Natural killer cell (primary cell): ENCODE data around the gene LRFN3. TPM values are rescaled to one million over a fixed set of nuclear protein-coding genes. Genes with fewer than 3 reads are reported as not detected.
"Not testable (repeated sequence)": the region's sequence is repeated elsewhere in the genome, so short reads cannot be mapped to it uniquely, and the experiment has no call there.

Experiments
- ATAC-seq, 3 donors: fragments of 150-1000 bp in 2 of 3; fragments of 200-7000 bp in 1 of 3; cut with Tn5 transposase; 1 replicate in 1 of 3; 2 replicates in 2 of 3; pipeline ENCODE4 v1.10.0; 2021; ENCODE audit warnings: mild to moderate bottlenecking in 2 of 3, moderate library complexity in 2 of 3
- DNase-seq, 2 donors: peaks; one replicate each; pipeline versions ENCODE4 v3.0.0 to v3.0.0-alpha.2; 2013 to 2021; ENCODE audit warnings: mixed read lengths in 1 of 2
- H3K27ac ChIP-seq: one replicate; pipeline ENCODE4 v1.5.1; 2013; ENCODE audit warnings: mild to moderate bottlenecking, low read length
- H3K27me3 ChIP-seq: one replicate; pipeline ENCODE4 v1.6.1; 2013; ENCODE audit warnings: low read length; ENCODE audit not compliant: control insufficient read depth, insufficient read depth
- H3K36me3 ChIP-seq: one replicate; pipeline ENCODE4 v1.6.1; 2013; ENCODE audit warnings: low read length; ENCODE audit not compliant: control insufficient read depth, insufficient read depth
- H3K4me1 ChIP-seq: one replicate; pipeline ENCODE4 v1.6.1; 2013; ENCODE audit warnings: low read length; ENCODE audit not compliant: control insufficient read depth, insufficient read depth
- H3K4me3 ChIP-seq: one replicate; pipeline ENCODE4 v1.5.1; 2013; ENCODE audit warnings: low read length
- H3K9me3 ChIP-seq: one replicate; pipeline ENCODE4 v1.6.1; 2013; ENCODE audit warnings: low read length; ENCODE audit not compliant: control insufficient read depth, insufficient read depth
- H3K27ac Mint-ChIP-seq, 2 donors: one replicate each; pipeline ENCODE4 v1.8.0; 2022; ENCODE audit warnings: mild to moderate bottlenecking in 2 of 2, mixed read lengths in 2 of 2, moderate library complexity in 1 of 2
- H3K27me3 Mint-ChIP-seq, 2 donors: one replicate each; pipeline ENCODE4 v1.8.0; 2022; ENCODE audit warnings: low read depth in 2 of 2, mixed read lengths in 2 of 2
- H3K36me3 Mint-ChIP-seq: one replicate; pipeline ENCODE4 v1.8.0; 2022; ENCODE audit warnings: mixed read lengths
- H3K4me1 Mint-ChIP-seq, 2 donors: one replicate each; pipeline ENCODE4 v1.8.0; 2022; ENCODE audit warnings: mixed read lengths in 2 of 2
- H3K4me3 Mint-ChIP-seq: one replicate; pipeline ENCODE4 v1.8.0; 2022; ENCODE audit warnings: mild to moderate bottlenecking, moderate library complexity, mixed read lengths
- H3K9me3 Mint-ChIP-seq, 2 donors: one replicate each; pipeline ENCODE4 v1.8.0; 2022; ENCODE audit warnings: mixed read lengths in 2 of 2
- CTCF ChIP-seq: fragments of 200-600 bp; IDR thresholded peaks from one replicate; pipeline ENCODE4 v1.8.0; 2022; ENCODE audit warnings: antibody characterized with exemption
- WGBS: methylation state at CpG from one replicate; pipeline ENCODE4 v1.1.7; 2013; ENCODE audit warnings: missing lambda C conversion rate; ENCODE audit not compliant: insufficient coverage; 5-methylcytosine and 5-hydroxymethylcytosine counted together
- intact Hi-C: fragments of 100-400 bp; cut with micrococcal nuclease; formaldehyde crosslinking; loops from one replicate; pipeline ENCODE4 v1.14.2; 2022
- total RNA-seq, 4 donors: library from RNA; stranded (reverse); fragments of 120-200 nt in 1 of 4; gene quantifications; one replicate each; pipeline versions ENCODE4 v1.2.3 to v1.2.4, GENCODE V29; 2013 to 2022

The LRFN3 gene
- total RNA-seq, 3 donors from 2014 or later (not counting 1 experiment from before 2014, with no cell fraction given): 2.6 to 9.3 (median 3.2) TPM

- H3K4me1 Mint-ChIP-seq: peaks cover 57 to 59% of the 10 kb centered on the region in 2 donors
- H3K4me1 ChIP-seq: peaks cover 84% of the 10 kb centered on the region
- peak within 1 kb of the TSS; percentile 97 for H3K4me3 Mint-ChIP-seq
- H3K27ac Mint-ChIP-seq: peak within 1 kb of the TSS; percentile 90 to 97
- WGBS: 29% methylated on average over 9 of the region's 9 CpGs
- no peaks in the 10 kb centered on the region for H3K9me3 ChIP-seq
- peak; percentile 6 to 38 (median 16) for ATAC-seq
- no peaks in the 10 kb centered on the region for H3K9me3 Mint-ChIP-seq
- no peak for TF ChIP-seq CTCF
- peak within 1 kb of the TSS; percentile 93 for H3K27ac ChIP-seq
- H3K36me3 Mint-ChIP-seq: no peaks in the 10 kb centered on the region
- no peaks in the 10 kb centered on the region for H3K27me3 Mint-ChIP-seq
- no peaks in the 10 kb centered on the region for H3K27me3 ChIP-seq
- intact Hi-C loops: loop anchor here (10.0 kb wide), 1 partner anchor 163 kb away; the partner anchor contains the start of genes IGFLR1, LIN37, PSENEN and U2AF1L4
- H3K36me3 ChIP-seq: peaks cover 11% of the 10 kb centered on the region
- DNase-seq: no peak
- peak within 1 kb of the TSS; percentile 72 for H3K4me3 ChIP-seq
Measured at GRCh38 chr19:35908010-35908441, 28.1 kb upstream of the LRFN3 start, which contains the start of gene TYROBP. Gene TYROBP, minus strand, starts transcription at chr19:35908295. Its CDS starts 67 bp downstream, at chr19:35908228.

- H3K4me3 ChIP-seq: no peak overlapping the region
- no peaks in the 10 kb centered on the region for H3K27me3 ChIP-seq
- H3K27ac Mint-ChIP-seq: peak overlapping the region; percentile 90 to 97
- intact Hi-C loops: loop anchor here (10.0 kb wide), 1 partner anchor 164 kb away; the partner anchor contains the start of genes IGFLR1, LIN37, PSENEN and U2AF1L4
- H3K36me3 ChIP-seq: peaks cover 9% of the 10 kb centered on the region
- H3K27me3 Mint-ChIP-seq: no peaks in the 10 kb centered on the region
- H3K9me3 ChIP-seq: no peaks in the 10 kb centered on the region
- peak overlapping the region; percentile 97 for H3K4me3 Mint-ChIP-seq
- WGBS: 26% methylated on average over 8 of the region's 10 CpGs
- peaks cover 73% of the 10 kb centered on the region for H3K4me1 ChIP-seq
- H3K27ac ChIP-seq: peak overlapping the region; percentile 93
- ATAC-seq (peak; percentile 33 to 81 (median 39)), DNase-seq (peak in 1 of 2 donors; percentile 49)
- no peak for TF ChIP-seq CTCF
- H3K9me3 Mint-ChIP-seq: no peaks in the 10 kb centered on the region
- H3K36me3 Mint-ChIP-seq: no peaks in the 10 kb centered on the region
- peaks cover 46 to 48% of the 10 kb centered on the region in 2 donors for H3K4me1 Mint-ChIP-seq
Measured at GRCh38 chr19:35908973-35909683, 27.0 kb upstream of the LRFN3 start.

GRCh38 chr19:35909684-35910035 lies 26.5 kb upstream of the LRFN3 start:
- Mint-ChIP-seq H3K4me3 (no peak overlapping the region), H3K4me1 (peaks cover 42 to 43% of the 10 kb centered on the region in 2 donors), H3K36me3 (no peaks in the 10 kb centered on the region), H3K9me3 (no peaks in the 10 kb centered on the region), H3K27ac (peak overlapping the region; percentile 90 to 97), H3K27me3 (no peaks in the 10 kb centered on the region)
- Histone ChIP-seq H3K36me3 (peaks cover 5% of the 10 kb centered on the region), H3K27ac (peak overlapping the region; percentile 93), H3K4me3 (no peak overlapping the region), H3K27me3 (no peaks in the 10 kb centered on the region), H3K4me1 (peaks cover 68% of the 10 kb centered on the region), H3K9me3 (no peaks in the 10 kb centered on the region)
- no peak for TF ChIP-seq CTCF
- WGBS: 66% methylated on average over 6 of the region's 6 CpGs
- DNase-seq (no peak), ATAC-seq (no peak)
- intact Hi-C loops: loop anchor here (10.0 kb wide), 1 partner anchor 165 kb away; the partner anchor contains the start of genes IGFLR1, LIN37, PSENEN and U2AF1L4

- H3K9me3 ChIP-seq, H3K9me3 Mint-ChIP-seq, H3K36me3 Mint-ChIP-seq, H3K27me3 Mint-ChIP-seq, H3K4me3 Mint-ChIP-seq, H3K4me3 ChIP-seq, intact Hi-C loops, H3K27ac ChIP-seq, ATAC-seq, DNase-seq, H3K27me3 ChIP-seq, H3K36me3 ChIP-seq: not testable (repeated sequence)
- peaks cover 61% of the 10 kb centered on the region for H3K4me1 ChIP-seq
- 96% methylated on average over 12 of the region's 14 CpGs for WGBS
- Mint-ChIP-seq H3K4me1 (peaks cover 36 to 39% of the 10 kb centered on the region in 2 donors), H3K27ac (peak overlapping the region; percentile 29 to 90)
Measured at GRCh38 chr19:35910355-35910754, 25.8 kb upstream of the LRFN3 start.
